RWPE2 (cell line): ENCODE measurements around the gene ARHGEF1.

Experiments used
- ATAC-seq: fragments of 200-7000 bp; cut with Tn5 transposase; 3 replicates; pipeline ENCODE4 v1.9.1; 2021; ENCODE audit warnings: low read depth
- DNase-seq: peaks from one replicate; pipeline ENCODE4 v3.0.0-alpha.2; 2020; ENCODE audit warnings: low spot score
- H3K27ac ChIP-seq: fragments of 450-650 bp; 2 replicates; pipeline ENCODE4 v1.5.1; 2017; ENCODE audit warnings: mild to moderate bottlenecking; ENCODE audit not compliant: poor library complexity, severe bottlenecking
- H3K27me3 ChIP-seq: fragments of 250-450 bp; sonication (Bioruptor Pico); 2 replicates; pipeline ENCODE4 v1.5.1; 2021; ENCODE audit warnings: mild to moderate bottlenecking, moderate library complexity; ENCODE audit not compliant: insufficient read depth, poor library complexity, severe bottlenecking
- H3K36me3 ChIP-seq: fragments of 250-450 bp; sonication (Bioruptor Pico); 2 replicates; pipeline ENCODE4 v1.5.1; 2020; ENCODE audit warnings: low read depth, mild to moderate bottlenecking, moderate library complexity
- H3K4me1 ChIP-seq: fragments of 250-450 bp; sonication (Bioruptor Pico); 2 replicates; pipeline ENCODE4 v1.5.1; 2021; ENCODE audit warnings: mild to moderate bottlenecking, moderate library complexity; ENCODE audit not compliant: insufficient read depth, poor library complexity, severe bottlenecking
- H3K4me3 ChIP-seq: fragments of 250-450 bp; sonication (Bioruptor Pico); 2 replicates; pipeline ENCODE4 v1.5.1; 2021; ENCODE audit warnings: mild to moderate bottlenecking, moderate library complexity; ENCODE audit not compliant: severe bottlenecking
- H3K9me3 ChIP-seq: fragments of 250-450 bp; sonication (Bioruptor Pico); 2 replicates; pipeline ENCODE4 v1.5.1; 2021; ENCODE audit warnings: mild to moderate bottlenecking, moderate library complexity; ENCODE audit not compliant: severe bottlenecking
- CTCF ChIP-seq: fragments of 450-650 bp; IDR thresholded peaks from one replicate; pipeline ENCODE4 v1.5.1; 2017; ENCODE audit warnings: mild to moderate bottlenecking, moderate library complexity; ENCODE audit not compliant: poor library complexity, severe bottlenecking

The ARHGEF1 gene

DNA sequence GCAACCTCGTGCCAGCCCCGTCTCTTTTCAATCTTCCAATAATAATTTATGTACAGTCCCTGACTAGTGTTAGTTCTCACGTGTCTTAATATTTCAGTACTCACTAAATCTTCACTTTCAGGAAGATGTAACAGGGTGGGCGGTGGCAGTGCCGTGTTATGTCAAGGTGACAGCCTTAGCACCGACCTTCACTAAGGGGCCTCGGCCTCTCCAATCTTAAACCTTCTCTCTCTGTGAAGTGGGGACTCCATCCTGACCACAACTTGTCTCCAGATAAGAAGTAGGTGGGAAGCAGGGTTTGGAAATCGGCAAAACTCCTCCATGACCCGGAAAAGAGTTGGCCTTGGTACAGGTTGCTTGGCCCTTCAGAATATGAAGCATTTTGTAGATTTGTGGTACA, 21.1 kb upstream of the ARHGEF1 start:
- no peaks in the 10 kb centered on the region for H3K27me3 ChIP-seq
- ATAC-seq = no peak
- peaks cover 13% of the 10 kb centered on the region for H3K4me1 ChIP-seq
- H3K36me3 ChIP-seq = peaks cover 65% of the 10 kb centered on the region
- H3K27ac ChIP-seq = peak overlapping the region; percentile 87
- no peaks in the 10 kb centered on the region for H3K9me3 ChIP-seq
- no peak for TF ChIP-seq CTCF
- no peak overlapping the region for H3K4me3 ChIP-seq
- DNase-seq = no peak

GRCh38 chr19:41862445-41862986, 20.5 kb upstream of the ARHGEF1 start:
- Histone ChIP-seq H3K4me3 (no peak overlapping the region), H3K4me1 (peaks cover 13% of the 10 kb centered on the region), H3K36me3 (peaks cover 72% of the 10 kb centered on the region), H3K9me3 (no peaks in the 10 kb centered on the region), H3K27ac (peak overlapping the region; percentile 87), H3K27me3 (no peaks in the 10 kb centered on the region)
- ATAC-seq (no peak), DNase-seq (no peak)
- no peak for TF ChIP-seq CTCF

GRCh38 chr19:41863209-41863931, 19.6 kb upstream of the ARHGEF1 start:
- Histone ChIP-seq H3K4me1 (peaks cover 13% of the 10 kb centered on the region), H3K27ac (peak overlapping the region; percentile 87), H3K4me3 (no peak overlapping the region), H3K36me3 (peaks cover 80% of the 10 kb centered on the region), H3K27me3 (no peaks in the 10 kb centered on the region), H3K9me3 (no peaks in the 10 kb centered on the region)
- no peak for TF ChIP-seq CTCF
- ATAC-seq = no peak
- no peak for DNase-seq

DNA sequence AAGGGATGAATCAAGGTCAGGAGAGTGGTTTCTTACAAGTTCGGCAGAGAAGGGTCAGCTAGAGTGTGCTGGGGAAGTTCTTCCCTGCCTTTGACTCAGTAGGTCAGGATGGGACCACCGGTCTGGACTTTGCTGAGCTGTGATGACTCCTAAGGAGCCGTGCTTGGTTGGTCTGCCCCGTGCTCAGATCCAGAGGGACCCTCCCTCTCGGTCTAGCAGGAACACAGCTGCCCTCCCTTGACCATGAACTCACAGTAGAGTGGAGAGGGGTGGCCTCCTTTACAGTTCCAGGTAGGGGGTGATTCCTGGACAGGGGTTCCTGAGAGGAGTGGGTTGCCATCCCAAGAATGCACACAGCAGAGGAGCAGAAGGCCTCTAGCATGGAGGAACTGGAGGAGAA, 18.6 kb upstream of the ARHGEF1 start:
- Histone ChIP-seq H3K4me3 (no peak overlapping the region), H3K27me3 (no peaks in the 10 kb centered on the region), H3K36me3 (peaks cover 90% of the 10 kb centered on the region), H3K27ac (peak overlapping the region; percentile 7), H3K4me1 (peaks cover 9% of the 10 kb centered on the region), H3K9me3 (no peaks in the 10 kb centered on the region)
- DNase-seq (no peak), ATAC-seq (no peak)
- no peak for TF ChIP-seq CTCF

GRCh38 chr19:41866284-41866683, 16.7 kb upstream of the ARHGEF1 start:
- DNase-seq (no peak), ATAC-seq (0 out of 3 replicates have a peak, but pooled peaks have one; percentile 5)
- Histone ChIP-seq H3K4me3 (no peak overlapping the region), H3K4me1 (peaks cover 7% of the 10 kb centered on the region), H3K9me3 (no peaks in the 10 kb centered on the region), H3K27me3 (no peaks in the 10 kb centered on the region), H3K36me3 (peaks cover 100% of the 10 kb centered on the region), H3K27ac (peak overlapping the region; percentile 10)
- TF ChIP-seq CTCF = no peak
